Heart left ventricle (tissue), 16 donors: ENCODE measurements around the gene RBM47. TPM values are rescaled to one million over a fixed set of nuclear protein-coding genes. Genes with fewer than 3 reads are reported as not detected.
"Not testable (repeated sequence)": the region's sequence is repeated elsewhere in the genome, so short reads cannot be mapped to it uniquely, and the experiment has no call there.

Experiments used
- ATAC-seq, 4 donors: fragments of 200-7000 bp; cut with Tn5 transposase; one replicate each; pipeline ENCODE4 v1.9.1; 2020 to 2022; ENCODE audit warnings: moderate library complexity in 4 of 4, mild to moderate bottlenecking in 3 of 4, moderate number of reproducible peaks in 1 of 4
- DNase-seq, 5 donors: peaks; one replicate each; pipeline ENCODE4 v3.0.0-alpha.2; 2020
- H3K27ac ChIP-seq, 12 donors: fragments of 200-600 bp; sonication (generic) in 4 of 12; one replicate each; pipeline versions ENCODE4 v1.5.0 to v1.8.0; 2016 to 2022; ENCODE audit warnings: mild to moderate bottlenecking in 2 of 12
- H3K27me3 ChIP-seq, 9 donors: fragments of 200-600 bp; sonication (generic) in 2 of 9; one replicate each; pipeline versions ENCODE4 v1.5.1 to v1.8.0; 2016 to 2022; ENCODE audit warnings: mild to moderate bottlenecking in 3 of 9
- H3K36me3 ChIP-seq, 9 donors: fragments of 200-600 bp; sonication (generic) in 2 of 9; one replicate each; pipeline versions ENCODE4 v1.5.0 to v1.8.0; 2018 to 2022; ENCODE audit warnings: mild to moderate bottlenecking in 2 of 9
- H3K4me1 ChIP-seq, 12 donors: fragments of 200-600 bp; sonication (generic) in 4 of 12; one replicate each; pipeline versions ENCODE4 v1.5.0 to v1.8.0; 2016 to 2022; ENCODE audit warnings: mild to moderate bottlenecking in 3 of 12
- H3K4me3 ChIP-seq, 12 donors: fragments of 200-600 bp; sonication (generic) in 4 of 12; one replicate each; pipeline versions ENCODE4 v1.5.0 to v1.8.0; 2017 to 2022; ENCODE audit warnings: mild to moderate bottlenecking in 9 of 12, moderate library complexity in 4 of 12
- H3K9me3 ChIP-seq, 12 donors: fragments of 200-600 bp; sonication (generic) in 4 of 12; one replicate each; pipeline versions ENCODE4 v1.5.0 to v1.8.0; 2016 to 2022; ENCODE audit warnings: mild to moderate bottlenecking in 1 of 12
- POLR2A ChIP-seq, 2 donors: fragments of 450-650 bp; IDR thresholded peaks; one replicate each; pipeline ENCODE4 v1.6.1; 2017; ENCODE audit warnings: antibody characterized with exemption in 2 of 2, mild to moderate bottlenecking in 2 of 2, moderate library complexity in 2 of 2
- WGBS, 4 donors: extraction: QIAGEN DNeasy Blood & Tissue Kit in 2 of 4; methylation state at CpG; one replicate each; pipeline versions ENCODE4 v1.1.5 to v1.1.7; 2013 to 2018; 5-methylcytosine and 5-hydroxymethylcytosine counted together
- intact Hi-C, 10 donors: fragments of 100-400 bp; cut with DNase I; formaldehyde crosslinking; loops; one replicate each; pipeline versions ENCODE4 v1.11.1 to v1.14.2; 2022
- polyA plus RNA-seq, 2 donors: library from polyadenylated mRNA; stranded (reverse); fragments of 200-250 nt; gene quantifications; one replicate each; pipeline ENCODE4 v1.2.3, GENCODE V29; 2013
- total RNA-seq, 9 donors: library from RNA; depleted of rRNA in 2 of 9; stranded (reverse); fragments of >200 nt in 2 of 9; fragmentation: NEBNext Ultra II Directional in 3 of 9; extraction: Animal tissue kit (Norgen Biotek cat#: 25700) in 3 of 9; gene quantifications; one replicate each; pipeline versions ENCODE4 v1.1.0 to v1.2.4, GENCODE V29; 2016 to 2023
- TF ChIP-seq, protein P1 (sequence below), 12 donors: fragments of 200-600 bp; sonication (generic) in 4 of 12; IDR thresholded peaks; one replicate each; pipeline versions ENCODE4 v1.5.0 to v1.8.0; 2018 to 2022; ENCODE audit warnings: antibody characterized with exemption in 12 of 12, mild to moderate bottlenecking in 5 of 12
- donor health status: ischemic (EF 13 %, LVEDD 7.1; RV severe dilation, severe dysfunction).
- donor health status: healthy with polysubstance abuse.
- donor health status: DM: no; HTN: yes; CAD: no.
- donor health status: DM: no; HTN: no; CAD: no.
- donor health status: ischemic (EF 25% LVEDD 6.9; RV normal size, moderate dysfunction).
- donor health status: ischemic (EF 25% LVEDD 5.7; RV mildly dilated, moderate dysfunction).
- donor health status: healthy.
- donor health status: DM: yes; HTN: yes; CAD: no.
- donor health status: ischemic (EF 35%, LVEDD 5.7; RV mildly dilated, moderate dysfunction).
- donor health status: nonischemic (EF 11% LVEDD 7.7; RV severe dilation, severe dysfunction).
- donor health status: DM: yes; HTN: yes; CAD: no.
- donor health status: PGD.
- donor health status: ischemic (EF 29% LVEDD 5.4; RV normal size, mild dysfunction).
- donor health status: nonischemic (EF 23%, LVEDD 6.1; RV moderate dilation, normal function).

Gene RBM47
- total and polyA plus RNA-seq, 11 donors: 0.50 to 29.9 (median 3.5) TPM

DNA sequence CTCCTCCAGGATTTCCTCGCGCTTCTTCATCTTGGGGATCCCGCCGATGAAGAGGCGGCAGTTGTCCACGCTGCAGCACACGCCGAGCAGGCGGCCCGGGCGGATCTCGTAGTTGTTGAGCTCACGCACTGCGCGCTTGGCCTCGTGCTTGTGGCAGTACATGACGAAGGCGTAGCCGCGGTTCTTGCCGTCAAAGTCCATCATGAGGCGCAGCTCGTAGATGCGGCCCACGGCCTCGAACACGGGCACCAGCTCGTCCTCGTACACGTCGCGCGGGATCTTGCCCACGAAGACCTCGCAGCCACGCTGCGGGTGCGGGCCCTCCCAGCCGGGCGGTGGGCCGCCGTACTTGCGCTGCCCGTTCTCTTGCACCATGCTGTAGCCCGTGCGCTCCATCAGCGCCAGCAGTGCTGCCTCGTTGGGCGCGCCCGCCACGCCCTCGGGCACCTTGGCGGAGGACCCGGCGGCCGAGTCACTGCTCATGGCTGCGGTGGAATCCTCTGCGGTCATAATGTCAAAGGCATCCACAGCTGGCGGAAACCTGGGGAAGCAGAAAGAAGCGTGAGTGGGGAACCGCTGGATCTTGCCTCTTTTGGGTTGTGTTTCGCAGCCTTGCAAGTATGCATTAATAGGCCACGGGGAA is 191.2 kb downstream of the RBM47 start:
- peaks cover 0 to 10% (median 0%) of the 10 kb centered on the region in 12 donors for H3K4me1 ChIP-seq
- TF ChIP-seq, protein P1, sequence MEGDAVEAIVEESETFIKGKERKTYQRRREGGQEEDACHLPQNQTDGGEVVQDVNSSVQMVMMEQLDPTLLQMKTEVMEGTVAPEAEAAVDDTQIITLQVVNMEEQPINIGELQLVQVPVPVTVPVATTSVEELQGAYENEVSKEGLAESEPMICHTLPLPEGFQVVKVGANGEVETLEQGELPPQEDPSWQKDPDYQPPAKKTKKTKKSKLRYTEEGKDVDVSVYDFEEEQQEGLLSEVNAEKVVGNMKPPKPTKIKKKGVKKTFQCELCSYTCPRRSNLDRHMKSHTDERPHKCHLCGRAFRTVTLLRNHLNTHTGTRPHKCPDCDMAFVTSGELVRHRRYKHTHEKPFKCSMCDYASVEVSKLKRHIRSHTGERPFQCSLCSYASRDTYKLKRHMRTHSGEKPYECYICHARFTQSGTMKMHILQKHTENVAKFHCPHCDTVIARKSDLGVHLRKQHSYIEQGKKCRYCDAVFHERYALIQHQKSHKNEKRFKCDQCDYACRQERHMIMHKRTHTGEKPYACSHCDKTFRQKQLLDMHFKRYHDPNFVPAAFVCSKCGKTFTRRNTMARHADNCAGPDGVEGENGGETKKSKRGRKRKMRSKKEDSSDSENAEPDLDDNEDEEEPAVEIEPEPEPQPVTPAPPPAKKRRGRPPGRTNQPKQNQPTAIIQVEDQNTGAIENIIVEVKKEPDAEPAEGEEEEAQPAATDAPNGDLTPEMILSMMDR (IDR thresholded peaks at IDR 0.05): no peak
- TF ChIP-seq POLR2A (IDR thresholded peaks at IDR 0.05): no peak
- peaks cover 0 to 23% (median 0%) of the 10 kb centered on the region in 9 donors for H3K36me3 ChIP-seq
- no peak overlapping the region for H3K27ac ChIP-seq
- 95 to 98% (median 95%) methylated on average over 47 to 64 of the region's 64 CpGs for WGBS, 4 donors
- H3K27me3 ChIP-seq: no peaks in the 10 kb centered on the region
- ATAC-seq (no peak), DNase-seq (no peak)
- peaks cover 0 to 7% (median 0%) of the 10 kb centered on the region in 12 donors for H3K9me3 ChIP-seq
- H3K4me3 ChIP-seq: no peak overlapping the region
- intact Hi-C loops: no loop called here

DNA sequence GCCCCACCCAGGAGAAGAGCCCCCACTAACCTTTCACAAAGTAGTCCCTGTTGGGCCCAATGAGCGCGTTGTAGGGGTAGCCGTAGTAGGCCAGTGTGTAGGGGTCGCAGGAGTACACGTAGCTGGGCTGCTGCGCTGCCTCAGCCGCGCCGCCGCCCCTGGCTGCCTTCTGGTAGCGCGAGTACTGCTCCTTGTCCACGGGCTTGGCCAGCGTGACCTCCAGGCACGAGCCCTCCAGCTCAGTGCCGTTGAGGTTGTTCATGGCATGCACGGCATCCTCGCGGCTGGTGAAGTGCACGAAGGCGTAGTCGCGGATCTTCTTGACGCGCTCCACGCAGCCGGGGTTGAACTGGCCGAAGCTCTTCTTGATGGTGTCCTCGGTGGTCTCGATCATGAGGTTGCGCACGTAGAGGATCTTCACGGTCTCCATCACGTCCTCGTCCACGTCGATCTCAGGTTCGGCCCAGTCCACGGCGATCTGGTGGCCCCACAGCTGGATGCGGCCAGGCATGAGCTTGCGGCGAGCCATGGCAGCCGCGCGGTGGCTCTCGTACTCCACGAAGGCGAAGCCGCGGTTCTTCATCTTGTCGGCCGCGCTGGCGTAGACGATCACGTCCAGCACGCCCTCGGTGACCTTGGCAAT is 191.8 kb downstream of the RBM47 start:
- TF ChIP-seq, protein P1 (IDR thresholded peaks at IDR 0.05): no peak
- no peak for TF ChIP-seq POLR2A (IDR thresholded peaks at IDR 0.05)
- Histone ChIP-seq H3K4me1 (peaks cover 0 to 10% (median 0%) of the 10 kb centered on the region in 12 donors), H3K9me3 (peaks cover 0 to 7% (median 0%) of the 10 kb centered on the region in 12 donors), H3K4me3 (no peak overlapping the region), H3K27me3 (no peaks in the 10 kb centered on the region), H3K27ac (no peak overlapping the region), H3K36me3 (peaks cover 0 to 23% (median 0%) of the 10 kb centered on the region in 9 donors)
- DNase-seq (no peak), ATAC-seq (no peak)
- intact Hi-C loops: no loop called here
- WGBS, 4 donors: 97 to 99% (median 97%) methylated on average over 55 to 59 of the region's 59 CpGs

DNA sequence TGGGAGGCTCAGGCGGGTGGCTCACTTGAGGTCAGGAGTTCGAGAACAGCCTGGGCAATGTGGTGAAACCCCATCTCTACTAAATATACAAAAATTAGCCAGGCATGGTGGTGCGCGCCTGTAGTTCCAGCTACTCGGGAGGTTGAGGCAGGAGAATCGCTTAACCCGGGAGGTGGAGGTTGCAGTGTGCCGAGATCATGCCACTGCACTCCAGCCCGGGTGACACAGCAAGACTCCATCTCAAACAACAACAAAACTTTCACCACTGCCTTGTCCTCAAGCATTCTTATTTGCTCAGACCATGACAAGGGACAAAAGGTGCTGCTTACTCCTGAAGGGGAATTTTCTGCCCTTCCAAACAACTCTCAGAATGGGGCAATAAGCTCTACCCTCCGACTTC is 194.4 kb downstream of the RBM47 start:
- H3K4me1 ChIP-seq, H3K9me3 ChIP-seq, DNase-seq, H3K4me3 ChIP-seq, H3K27ac ChIP-seq, H3K27me3 ChIP-seq, ATAC-seq, intact Hi-C loops: not testable (repeated sequence)
- H3K36me3 ChIP-seq: peaks cover 0 to 23% (median 0%) of the 10 kb centered on the region in 9 donors
- 88 to 94% (median 89%) methylated on average over 10 of the region's 10 CpGs for WGBS, 4 donors

DNA sequence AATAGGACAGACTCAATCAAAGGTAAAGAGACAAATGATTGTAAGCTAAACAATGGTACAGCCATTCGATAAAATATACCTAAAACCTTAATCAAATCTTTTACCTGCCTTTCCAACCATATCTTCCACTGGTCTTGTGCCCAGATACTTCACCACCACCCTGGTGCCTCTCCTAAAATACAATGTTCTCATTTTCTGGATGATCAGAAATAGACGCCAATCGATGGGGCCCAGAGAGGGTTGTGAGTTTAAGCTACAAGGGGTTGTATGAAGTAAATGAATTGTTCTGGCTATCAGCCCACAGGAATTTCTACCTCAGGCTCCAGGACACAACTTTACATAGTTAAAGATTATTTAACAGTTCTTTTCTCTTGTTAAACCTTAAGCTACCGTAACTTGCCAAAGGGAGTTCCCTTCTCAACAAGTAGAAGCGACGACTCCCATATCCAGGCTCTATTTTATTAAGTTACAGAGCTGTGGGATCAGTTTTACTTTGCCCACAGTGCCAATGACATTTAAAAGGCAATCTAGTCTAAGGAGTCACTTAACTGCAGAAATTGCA is 195.5 kb downstream of the RBM47 start:
- Histone ChIP-seq H3K36me3 (peaks cover 0 to 23% (median 0%) of the 10 kb centered on the region in 9 donors), H3K27ac (no peak overlapping the region), H3K9me3 (peaks cover 0 to 7% (median 0%) of the 10 kb centered on the region in 12 donors), H3K4me3 (no peak overlapping the region), H3K4me1 (no peaks in the 10 kb centered on the region), H3K27me3 (no peaks in the 10 kb centered on the region)
- DNase-seq (no peak), ATAC-seq (no peak)
- WGBS, 4 donors: 91 to 96% (median 94%) methylated on average over 6 of the region's 6 CpGs
- intact Hi-C loops: no loop called here
- no peak for TF ChIP-seq POLR2A (IDR thresholded peaks at IDR 0.05)
- TF ChIP-seq, protein P1 (IDR thresholded peaks at IDR 0.05): no peak
